Neural cell (in vitro differentiated cells): Measurements from ENCODE around the gene MOGAT1. TPM values are rescaled to one million over a fixed set of nuclear protein-coding genes. Genes with fewer than 3 reads are reported as not detected.

ENCODE experiments used
- H2AFZ ChIP-seq: fragments of 200-600, 300-800 bp; sonication (generic), shearing (Covaris generic); 2 replicates; pipeline ENCODE4 v1.6.0; 2014; ENCODE audit warnings: low read depth, mild to moderate bottlenecking, antibody characterized with exemption, low read length, moderate library complexity
- H3F3A ChIP-seq: fragments of 200-600 bp; shearing (Covaris generic); 2 replicates; pipeline ENCODE4 v1.6.1; 2016; ENCODE audit warnings: mild to moderate bottlenecking, moderate library complexity, mixed read lengths, antibody characterized with exemption, low read length; ENCODE audit not compliant: insufficient read depth, poor library complexity, severe bottlenecking
- H3K27ac ChIP-seq: fragments of 200-600, 300-800 bp; sonication (generic), shearing (Covaris generic); 2 replicates; pipeline ENCODE4 v1.5.1; 2014; ENCODE audit warnings: mild to moderate bottlenecking, low read length, moderate library complexity
- H3K27me3 ChIP-seq: fragments of 300-800, 200-600 bp; sonication (generic), shearing (Covaris generic); 2 replicates; pipeline ENCODE4 v1.6.0; 2014; ENCODE audit warnings: mild to moderate bottlenecking, low read depth, low read length, moderate library complexity; ENCODE audit not compliant: insufficient read depth
- H3K36me3 ChIP-seq: fragments of 300-800, 200-600 bp; sonication (generic), shearing (Covaris generic); 2 replicates; pipeline ENCODE4 v1.5.1; 2014; ENCODE audit warnings: mild to moderate bottlenecking, antibody characterized with exemption, low read length, moderate library complexity; ENCODE audit not compliant: insufficient read depth
- H3K4me2 ChIP-seq: fragments of 300-800, 200-600 bp; sonication (generic), shearing (Covaris generic); 2 replicates; pipeline ENCODE4 v1.6.0; 2014; ENCODE audit warnings: mild to moderate bottlenecking, low read length
- H3K4me3 ChIP-seq: fragments of 300-800, 200-600 bp; sonication (generic), shearing (Covaris generic); 2 replicates; pipeline ENCODE4 v1.5.1; 2014; ENCODE audit warnings: mild to moderate bottlenecking, low read length, moderate library complexity
- H3K79me2 ChIP-seq: fragments of 200-600 bp; shearing (Covaris generic); replicated peaks from 2 replicates; pipeline ENCODE4 v1.6.0; 2014; ENCODE audit warnings: mild to moderate bottlenecking, low read length, moderate library complexity; ENCODE audit not compliant: insufficient read depth
- H3K9ac ChIP-seq: fragments of 300-800, 200-600 bp; sonication (generic), shearing (Covaris generic); 2 replicates; pipeline ENCODE4 v1.6.1; 2016; ENCODE audit warnings: mild to moderate bottlenecking, low read length, mixed read lengths
- H3K9me2 ChIP-seq: fragments of 200-600 bp; shearing (Covaris generic); 2 replicates; pipeline ENCODE4 v1.6.1; 2016; ENCODE audit warnings: mild to moderate bottlenecking, low read length, mixed read lengths; ENCODE audit not compliant: insufficient read depth
- H3K9me3 ChIP-seq: fragments of 200-600, 300-800 bp; sonication (generic), shearing (Covaris generic); 2 replicates; pipeline ENCODE4 v1.6.1; 2016; ENCODE audit warnings: mild to moderate bottlenecking, mixed run types, low read length, moderate library complexity, mixed read lengths
- H4K20me1 ChIP-seq: fragments of 200-600 bp; shearing (Covaris generic); 2 replicates; pipeline ENCODE4 v1.6.1; 2016; ENCODE audit warnings: mild to moderate bottlenecking, mixed run types; ENCODE audit not compliant: insufficient read depth
- CTCF ChIP-seq: fragments of 450-650 bp; IDR thresholded peaks from 2 replicates; pipeline ENCODE4 v1.5.1; 2014; ENCODE audit warnings: antibody characterized with exemption, mild to moderate bottlenecking, moderate library complexity; ENCODE audit not compliant: poor library complexity, severe bottlenecking
- EP300 ChIP-seq: fragments of 450-650 bp; conservative IDR thresholded peaks from 2 replicates; pipeline ENCODE4 v1.6.1; 2014; ENCODE audit warnings: antibody characterized with exemption, mild to moderate bottlenecking, moderate library complexity; ENCODE audit not compliant: poor library complexity, severe bottlenecking
- EZH2 ChIP-seq: fragments of 200-600, 300-800 bp; shearing (Covaris generic), sonication (generic); IDR thresholded peaks from 2 replicates; pipeline ENCODE4 v1.6.1; 2014; ENCODE audit warnings: antibody characterized with exemption, low read length, borderline replicate concordance, mild to moderate bottlenecking; ENCODE audit not compliant: insufficient read depth, poor library complexity, severe bottlenecking
- MXI1 ChIP-seq: fragments of 450-650 bp; conservative IDR thresholded peaks from 2 replicates; pipeline ENCODE4 v1.6.1; 2014; ENCODE audit warnings: antibody characterized with exemption, mild to moderate bottlenecking; ENCODE audit not compliant: poor library complexity, severe bottlenecking
- POLR2AphosphoS5 ChIP-seq: IDR thresholded peaks from 2 replicates; pipeline ENCODE4 v1.6.1; 2012
- RAD21 ChIP-seq: fragments of 450-650 bp; conservative IDR thresholded peaks from 2 replicates; pipeline ENCODE4 v1.6.1; 2014; ENCODE audit warnings: antibody characterized with exemption, mild to moderate bottlenecking, moderate library complexity
- REST ChIP-seq: IDR thresholded peaks from 2 replicates; pipeline ENCODE4 v1.6.1; 2012; ENCODE audit warnings: borderline replicate concordance
- SMC3 ChIP-seq: fragments of 450-650 bp; conservative IDR thresholded peaks from 2 replicates; pipeline ENCODE4 v1.6.1; 2014; ENCODE audit warnings: antibody characterized with exemption, mild to moderate bottlenecking, moderate library complexity; ENCODE audit not compliant: poor library complexity
- TAF1 ChIP-seq: IDR thresholded peaks from 2 replicates; pipeline ENCODE4 v1.6.1; 2012; ENCODE audit warnings: low read depth
- polyA plus RNA-seq: library from polyadenylated mRNA; depleted of rRNA; stranded (reverse); fragments of >200 nt; gene quantifications from 2 replicates; pipeline ENCODE4 v1.2.3, GENCODE V29; 2014

The MOGAT1 gene
- polyA plus RNA-seq, 1 donor from 2014 or later, result not detected

- Histone ChIP-seq H2AFZ (no peak overlapping the region), H3K9me2 (no peaks in the 10 kb centered on the region), H3K9me3 (no peaks in the 10 kb centered on the region), H3K36me3 (no peaks in the 10 kb centered on the region), H3K4me3 (no peak overlapping the region), H4K20me1 (no peaks in the 10 kb centered on the region), H3K27me3 (no peaks in the 10 kb centered on the region), H3F3A (no peaks in the 10 kb centered on the region), H3K79me2 (no peaks in the 10 kb centered on the region), H3K9ac (no peak overlapping the region), H3K27ac (no peak overlapping the region), H3K4me2 (no peak overlapping the region)
- TF ChIP-seq EZH2, result no peak
- TF ChIP-seq RAD21, result no peak
- no peak for TF ChIP-seq TAF1
- no peak for TF ChIP-seq REST
- no peak for TF ChIP-seq EP300
- TF ChIP-seq POLR2AphosphoS5, result no peak
- no peak for TF ChIP-seq MXI1
- TF ChIP-seq SMC3, result no peak
- TF ChIP-seq CTCF, result no peak
Measured at GRCh38 chr2:222752746-222753145, 81.3 kb downstream of the MOGAT1 start.

GRCh38 chr2:222753251-222753824, 81.9 kb downstream of the MOGAT1 start:
- no peaks in the 10 kb centered on the region for H3F3A ChIP-seq
- no peaks in the 10 kb centered on the region for H3K9me2 ChIP-seq
- H3K9me3 ChIP-seq, result no peaks in the 10 kb centered on the region
- H3K79me2 ChIP-seq, result no peaks in the 10 kb centered on the region
- H3K9ac ChIP-seq, result no peak overlapping the region
- H3K36me3 ChIP-seq, result no peaks in the 10 kb centered on the region
- H3K4me2 ChIP-seq, result no peak overlapping the region
- no peak overlapping the region for H3K27ac ChIP-seq
- no peaks in the 10 kb centered on the region for H4K20me1 ChIP-seq
- no peak overlapping the region for H2AFZ ChIP-seq
- H3K27me3 ChIP-seq, result no peaks in the 10 kb centered on the region
- no peak for TF ChIP-seq MXI1
- TF ChIP-seq EZH2, result no peak
- TF ChIP-seq RAD21, result no peak
- no peak for TF ChIP-seq EP300
- TF ChIP-seq REST, result no peak
- TF ChIP-seq CTCF, result no peak
- no peak for TF ChIP-seq SMC3
- no peak for TF ChIP-seq POLR2AphosphoS5
- TF ChIP-seq TAF1, result no peak
- no peak overlapping the region for H3K4me3 ChIP-seq
